ENCODE measurements around the gene ACIN1.

ACIN1 gene

DNA sequence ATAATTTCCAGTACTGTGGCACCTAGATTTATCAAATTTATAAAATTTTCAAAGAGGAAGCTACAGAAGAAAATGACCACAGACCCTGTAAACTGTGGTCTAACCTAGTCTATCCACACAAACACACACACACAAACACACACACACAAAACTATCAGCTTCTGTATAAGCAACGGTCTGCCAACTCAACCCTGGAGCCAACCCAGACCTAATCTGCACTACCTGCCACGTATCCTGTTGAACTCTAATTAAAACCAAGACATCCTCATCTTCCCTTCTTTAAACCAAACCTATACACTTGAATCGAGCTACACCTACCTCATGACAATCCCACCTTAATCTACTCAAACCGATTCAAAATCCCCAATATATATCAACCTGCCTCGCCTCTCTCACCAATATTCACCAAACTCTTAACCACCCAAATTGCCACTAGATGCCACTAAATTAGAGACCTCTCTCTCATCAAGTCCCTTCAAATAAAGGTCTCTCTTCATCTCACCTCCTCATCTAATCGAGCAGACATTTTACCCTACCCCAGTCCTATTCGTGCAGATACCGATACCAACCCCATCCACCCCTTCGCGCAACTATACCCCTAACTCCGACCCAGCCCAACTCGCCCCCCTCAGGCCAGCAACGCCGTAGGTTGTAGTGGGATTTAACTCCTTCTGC is 808 bp downstream of the ACIN1 start:
- H3K27ac ChIP-seq = peak overlapping the region; percentile 87
- TF ChIP-seq ZFX (IDR thresholded peaks at IDR 0.05) = no peak
- TF ChIP-seq, protein P1, sequence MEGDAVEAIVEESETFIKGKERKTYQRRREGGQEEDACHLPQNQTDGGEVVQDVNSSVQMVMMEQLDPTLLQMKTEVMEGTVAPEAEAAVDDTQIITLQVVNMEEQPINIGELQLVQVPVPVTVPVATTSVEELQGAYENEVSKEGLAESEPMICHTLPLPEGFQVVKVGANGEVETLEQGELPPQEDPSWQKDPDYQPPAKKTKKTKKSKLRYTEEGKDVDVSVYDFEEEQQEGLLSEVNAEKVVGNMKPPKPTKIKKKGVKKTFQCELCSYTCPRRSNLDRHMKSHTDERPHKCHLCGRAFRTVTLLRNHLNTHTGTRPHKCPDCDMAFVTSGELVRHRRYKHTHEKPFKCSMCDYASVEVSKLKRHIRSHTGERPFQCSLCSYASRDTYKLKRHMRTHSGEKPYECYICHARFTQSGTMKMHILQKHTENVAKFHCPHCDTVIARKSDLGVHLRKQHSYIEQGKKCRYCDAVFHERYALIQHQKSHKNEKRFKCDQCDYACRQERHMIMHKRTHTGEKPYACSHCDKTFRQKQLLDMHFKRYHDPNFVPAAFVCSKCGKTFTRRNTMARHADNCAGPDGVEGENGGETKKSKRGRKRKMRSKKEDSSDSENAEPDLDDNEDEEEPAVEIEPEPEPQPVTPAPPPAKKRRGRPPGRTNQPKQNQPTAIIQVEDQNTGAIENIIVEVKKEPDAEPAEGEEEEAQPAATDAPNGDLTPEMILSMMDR (conservative IDR thresholded peaks at IDR 0.05) = no peak; the same call in 1 of the 2 replicates

DNA sequence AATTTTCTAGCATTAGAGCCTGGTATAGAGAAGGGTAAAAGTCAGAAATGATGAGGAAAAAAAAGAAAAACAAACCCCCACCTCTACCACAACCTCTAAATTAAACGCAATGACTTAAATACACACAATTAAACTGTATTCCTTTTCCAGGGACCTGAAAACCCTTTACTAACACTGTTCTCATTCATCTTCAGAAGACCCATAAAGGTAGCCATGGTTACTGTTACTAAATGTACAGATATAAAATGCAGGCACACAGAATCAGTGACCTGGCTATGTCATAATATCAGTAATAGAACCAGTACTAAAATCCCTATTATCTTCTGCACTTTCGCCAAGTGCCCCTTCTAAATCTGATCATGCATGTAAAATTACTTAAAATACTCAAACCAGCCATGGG is 1.4 kb downstream of the ACIN1 start:
- no peak overlapping the region for H3K27ac ChIP-seq
- TF ChIP-seq, protein P1 (conservative IDR thresholded peaks at IDR 0.05) = no peak
- TF ChIP-seq ZFX (IDR thresholded peaks at IDR 0.05) = no peak

DNA sequence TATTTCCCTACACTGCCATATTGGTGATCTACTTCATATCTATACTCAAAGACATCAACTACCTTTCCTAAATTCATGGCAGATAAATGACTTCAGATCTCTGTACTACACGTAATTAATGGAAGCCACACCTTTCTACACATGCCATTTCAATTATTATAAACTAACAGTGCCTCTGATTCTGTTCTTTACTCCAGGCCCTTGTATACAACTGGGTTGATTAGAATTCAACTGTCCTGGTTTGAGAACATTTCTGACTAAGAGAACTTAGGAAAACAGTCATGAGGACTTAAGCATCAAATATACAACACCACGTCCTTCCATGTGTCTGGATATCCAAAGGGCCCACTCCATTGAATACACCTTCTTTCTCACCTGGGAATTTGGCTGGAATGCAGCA is 1.8 kb downstream of the ACIN1 start:
- H3K27ac ChIP-seq = no peak overlapping the region
- no peak for TF ChIP-seq ZFX (IDR thresholded peaks at IDR 0.05)
- TF ChIP-seq, protein P1 (conservative IDR thresholded peaks at IDR 0.05) = no peak

DNA sequence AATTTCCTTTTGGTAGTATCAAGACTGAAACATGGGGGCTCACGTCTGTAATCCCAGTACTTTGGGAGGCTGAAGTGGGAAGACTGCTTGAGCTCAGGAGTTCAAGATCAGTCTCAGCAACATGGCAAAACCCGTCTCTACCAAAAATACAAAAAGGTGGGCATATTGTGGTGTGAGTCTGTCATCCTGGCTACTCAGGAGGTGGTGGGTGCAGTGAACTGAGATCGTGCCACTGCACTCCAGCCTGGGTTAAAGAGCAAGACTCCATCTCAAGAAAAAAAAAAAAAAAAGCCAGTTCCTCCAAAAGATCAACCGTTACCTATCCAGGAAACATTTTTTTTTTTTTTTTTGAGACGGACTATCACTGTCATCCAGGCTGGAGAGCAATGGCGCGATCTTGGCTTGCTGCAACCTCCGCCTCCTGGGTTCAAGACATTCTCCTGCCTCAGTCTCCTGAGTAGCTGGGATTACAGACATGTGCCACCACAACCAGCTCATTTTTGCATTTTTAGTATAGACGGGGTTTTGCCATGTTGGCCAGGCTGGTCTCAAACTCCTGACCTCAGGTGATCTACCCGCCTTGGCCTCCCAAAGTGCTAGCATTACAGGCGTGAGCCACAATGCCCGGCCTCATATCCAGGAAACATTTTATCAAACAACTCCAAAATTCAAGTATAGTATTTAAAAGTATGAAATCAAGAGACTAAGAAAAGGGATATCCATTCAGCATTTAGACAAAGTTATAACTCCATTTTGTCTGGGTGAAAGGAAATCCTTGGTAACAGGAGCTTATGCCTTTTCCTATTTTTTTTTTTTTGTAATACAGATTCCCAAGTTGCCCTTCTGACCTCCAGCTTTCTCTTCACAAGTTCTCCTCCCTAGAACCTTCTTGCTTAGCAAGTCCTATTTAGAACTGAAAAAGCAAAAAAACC is 3.4 kb downstream of the ACIN1 start:
- no peak for TF ChIP-seq ZFX (IDR thresholded peaks at IDR 0.05)
- TF ChIP-seq, protein P1 (conservative IDR thresholded peaks at IDR 0.05) = no peak
- no peak overlapping the region for H3K27ac ChIP-seq

DNA sequence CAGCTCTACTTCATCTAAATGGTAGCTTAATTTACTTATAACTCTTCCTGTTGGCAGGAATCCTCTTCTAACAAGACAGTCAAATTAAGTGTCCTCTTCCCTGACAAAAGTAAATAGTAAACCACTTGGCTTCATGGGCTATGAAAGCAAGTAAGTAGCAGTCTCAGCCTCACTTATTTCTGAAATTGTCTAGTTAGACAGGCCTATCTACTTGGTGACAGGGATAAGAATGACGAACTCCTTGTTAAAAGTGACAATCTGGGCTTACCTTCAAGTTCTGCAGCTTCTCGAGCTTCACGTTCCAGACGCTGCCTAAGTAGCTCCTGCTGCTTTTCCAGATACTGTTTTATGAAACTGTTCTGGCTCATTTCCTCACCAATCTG is 4.7 kb downstream of the ACIN1 start:
- H3K27ac ChIP-seq = peak overlapping the region; percentile 52
- TF ChIP-seq ZFX (IDR thresholded peaks at IDR 0.05) = no peak
- TF ChIP-seq, protein P1 (conservative IDR thresholded peaks at IDR 0.05) = no peak

DNA sequence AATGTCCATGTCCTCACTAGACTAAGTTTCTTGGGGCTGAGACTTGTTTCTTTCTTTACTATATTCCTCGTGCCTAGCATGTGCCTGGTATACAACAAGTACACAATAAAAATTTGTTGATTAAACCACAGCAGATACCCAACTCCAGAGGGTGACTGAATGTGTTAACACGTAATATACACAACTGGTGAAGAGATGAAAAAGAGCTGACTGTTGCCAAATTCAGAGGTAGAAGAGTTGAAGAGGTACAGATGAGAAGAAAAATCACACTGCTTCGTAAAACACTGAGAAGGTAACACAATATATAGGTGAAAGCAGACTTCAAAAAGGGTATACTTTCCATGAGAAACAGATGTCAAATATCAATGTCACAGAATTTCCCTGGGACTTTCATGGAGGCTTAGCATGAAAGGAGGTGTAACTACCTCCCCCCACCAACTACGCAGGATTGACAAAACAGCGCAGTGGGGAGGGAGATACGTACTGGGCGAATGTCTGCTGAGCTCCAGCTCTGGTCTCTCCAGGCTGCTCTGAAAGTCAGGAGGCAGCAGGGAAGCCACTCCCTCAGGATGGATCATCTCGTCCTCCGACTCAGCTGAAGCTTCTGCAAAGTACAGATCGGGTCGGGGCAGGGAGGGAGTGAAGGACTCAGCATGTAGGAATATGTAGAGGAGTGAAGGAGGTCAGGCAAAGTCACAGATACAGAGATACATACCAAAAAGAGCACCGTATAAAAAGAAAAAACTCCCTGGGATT is 5.3 kb downstream of the ACIN1 start:
- peak overlapping the region; percentile 52 for H3K27ac ChIP-seq
- no peak for TF ChIP-seq ZFX (IDR thresholded peaks at IDR 0.05)
- TF ChIP-seq, protein P1 (conservative IDR thresholded peaks at IDR 0.05) = no peak

Measured in C4-2B (cell line).